Tibial nerve (tissue), 4 donors: Measurements from ENCODE around the gene PIM2. TPM values are rescaled to one million over a fixed set of nuclear protein-coding genes. Genes with fewer than 3 reads are reported as not detected.

Experiments
- DNase-seq, 2 donors: peaks; one replicate each; pipeline ENCODE4 v3.0.0-alpha.2; 2019; ENCODE audit warnings: low spot score in 2 of 2
- H3K27ac ChIP-seq, 4 donors: fragments of 200-600 bp; sonication (generic) in 3 of 4; one replicate each; pipeline ENCODE4 v1.5.1; 2017 to 2019; ENCODE audit warnings: mild to moderate bottlenecking in 1 of 4
- H3K27me3 ChIP-seq, 2 donors: fragments of 200-600 bp; sonication (generic) in 1 of 2; one replicate each; pipeline versions ENCODE4 v1.5.1 to v1.6.0; 2017 to 2019
- H3K36me3 ChIP-seq, 3 donors: fragments of 200-600 bp; sonication (generic); one replicate each; pipeline ENCODE4 v1.5.1; 2018 to 2019
- H3K4me1 ChIP-seq, 4 donors: fragments of 200-600 bp; sonication (generic) in 3 of 4; one replicate each; pipeline ENCODE4 v1.5.1; 2017 to 2019
- H3K4me3 ChIP-seq, 4 donors: fragments of 200-600 bp; sonication (generic) in 3 of 4; one replicate each; pipeline ENCODE4 v1.5.1; 2017 to 2019; ENCODE audit warnings: mild to moderate bottlenecking in 1 of 4, moderate library complexity in 1 of 4
- H3K9me3 ChIP-seq, 4 donors: fragments of 200-600 bp; sonication (generic) in 3 of 4; one replicate each; pipeline ENCODE4 v1.5.1; 2017 to 2019
- CTCF ChIP-seq, 5 experiments: fragments of 200-600 bp in 3 of 5; fragments of 450-650 bp in 2 of 5; sonication (generic) in 3 of 5; IDR thresholded peaks; one replicate each; pipeline ENCODE4 v1.5.1; 2016 to 2019; ENCODE audit warnings: antibody characterized with exemption in 5 of 5, mild to moderate bottlenecking in 3 of 5, moderate library complexity in 2 of 5
- EP300 ChIP-seq, 2 donors: sonication (generic); formaldehyde crosslinking; IDR thresholded peaks; one replicate each; pipeline ENCODE4 v1.6.1; 2017; ENCODE audit warnings: antibody characterized with exemption in 2 of 2, mild to moderate bottlenecking in 1 of 2
- POLR2A ChIP-seq, 2 donors: fragments of 450-650 bp; IDR thresholded peaks; one replicate each; pipeline ENCODE4 v1.6.1; 2017; ENCODE audit warnings: antibody characterized with exemption in 2 of 2, mild to moderate bottlenecking in 2 of 2, moderate library complexity in 2 of 2
- whole genome bisulfite sequencing, 2 donors: methylation state at CpG; one replicate each; pipeline ENCODE4 v1.1.5; 2018; 5-methylcytosine and 5-hydroxymethylcytosine counted together
- total RNA-seq, 4 donors: library from RNA; depleted of rRNA; stranded (reverse); fragments of >200 nt; gene quantifications; one replicate each; pipeline ENCODE4 v1.1.0, GENCODE V29; 2016

The PIM2 gene
- total RNA-seq, 4 donors from 2014 or later = 4.9 to 8.4 (median 6.8) TPM

- H3K9me3 ChIP-seq = no peaks in the 10 kb centered on the region
- DNase-seq = peak; percentile 60 to 61
- H3K36me3 ChIP-seq = peaks cover 0 to 26% (median 0%) of the 10 kb centered on the region in 3 donors
- TF ChIP-seq CTCF (IDR thresholded peaks at IDR 0.05) (no peak), EP300 (IDR thresholded peaks at IDR 0.05) (no peak), POLR2A (IDR thresholded peaks at IDR 0.05) (no peak)
- H3K27me3 ChIP-seq = no peaks in the 10 kb centered on the region
- H3K4me1 ChIP-seq = peaks cover 0 to 22% (median 5%) of the 10 kb centered on the region in 4 donors
- WGBS, 2 donors = 2 to 56% methylated on average over 13 to 38 of the region's 38 CpGs
- H3K27ac ChIP-seq = peak overlapping the region; percentile 86 to 98 (median 91)
- H3K4me3 ChIP-seq = peak overlapping the region; percentile 33 to 81 (median 67)
Measured at GRCh38 chrX:48897157-48897624, 21.6 kb downstream of the PIM2 start.

- Histone ChIP-seq H3K27ac (peak overlapping the region; percentile 86 to 98 (median 91)), H3K36me3 (peaks cover 0 to 20% (median 0%) of the 10 kb centered on the region in 3 donors), H3K9me3 (no peaks in the 10 kb centered on the region), H3K4me1 (peaks cover 0 to 27% (median 7%) of the 10 kb centered on the region in 4 donors), H3K27me3 (no peaks in the 10 kb centered on the region), H3K4me3 (peak overlapping the region; percentile 33 to 81 (median 67))
- no peak for DNase-seq
- TF ChIP-seq CTCF (IDR thresholded peaks at IDR 0.05) = no peak
- TF ChIP-seq POLR2A (IDR thresholded peaks at IDR 0.05) = no peak
- no peak for TF ChIP-seq EP300 (IDR thresholded peaks at IDR 0.05)
- 38 to 65% methylated on average over 1 to 9 of the region's 9 CpGs for WGBS, 2 donors
Measured at GRCh38 chrX:48896611-48897011, 22.2 kb downstream of the PIM2 start.

- TF ChIP-seq EP300 (IDR thresholded peaks at IDR 0.05) (no peak), POLR2A (IDR thresholded peaks at IDR 0.05) (no peak), CTCF (IDR thresholded peaks at IDR 0.05) (no peak)
- Histone ChIP-seq H3K4me1 (peaks cover 0 to 27% (median 7%) of the 10 kb centered on the region in 4 donors), H3K27me3 (no peaks in the 10 kb centered on the region), H3K4me3 (no peak overlapping the region), H3K9me3 (no peaks in the 10 kb centered on the region), H3K27ac (no peak overlapping the region), H3K36me3 (peaks cover 0 to 13% (median 0%) of the 10 kb centered on the region in 3 donors)
- no peak for DNase-seq
- 76 to 78% methylated on average over 6 of the region's 6 CpGs for WGBS, 2 donors
Measured at GRCh38 chrX:48894891-48895290, 23.9 kb downstream of the PIM2 start.

GRCh38 chrX:48893556-48894348, 25.1 kb downstream of the PIM2 start:
- H3K9me3 ChIP-seq = no peaks in the 10 kb centered on the region
- no peaks in the 10 kb centered on the region for H3K27me3 ChIP-seq
- WGBS, 2 donors = 85 to 95% methylated on average over 7 to 16 of the region's 16 CpGs
- peaks cover 0 to 15% (median 7%) of the 10 kb centered on the region in 4 donors for H3K4me1 ChIP-seq
- DNase-seq = no peak
- no peak overlapping the region for H3K27ac ChIP-seq
- no peak overlapping the region for H3K4me3 ChIP-seq
- TF ChIP-seq EP300 (IDR thresholded peaks at IDR 0.05) = no peak
- TF ChIP-seq POLR2A (IDR thresholded peaks at IDR 0.05) = no peak
- TF ChIP-seq CTCF (IDR thresholded peaks at IDR 0.05) = no peak
- peaks cover 0 to 13% (median 0%) of the 10 kb centered on the region in 3 donors for H3K36me3 ChIP-seq

DNA sequence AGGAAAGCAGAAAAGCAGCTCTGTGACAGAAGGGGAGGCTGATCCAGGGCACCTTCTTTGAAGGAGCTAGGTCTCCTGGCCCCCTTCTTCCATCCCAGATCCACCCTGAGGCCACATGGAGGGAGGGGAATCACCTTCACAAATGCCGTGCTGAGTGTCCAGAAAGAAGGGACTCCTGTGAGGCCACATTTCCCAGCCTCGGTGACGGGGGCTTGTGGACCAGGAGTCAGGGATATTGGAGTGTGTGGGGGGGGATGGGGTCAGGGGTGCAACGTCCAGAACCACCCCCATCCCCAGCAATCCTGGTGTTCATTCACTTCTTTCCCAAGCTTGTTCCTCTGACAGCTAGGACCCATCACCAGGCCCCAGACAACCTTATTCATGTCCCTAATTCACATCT, 25.9 kb downstream of the PIM2 start:
- no peak for DNase-seq
- Histone ChIP-seq H3K36me3 (peaks cover 0 to 13% (median 0%) of the 10 kb centered on the region in 3 donors), H3K4me1 (peaks cover 0 to 15% (median 7%) of the 10 kb centered on the region in 4 donors), H3K9me3 (no peaks in the 10 kb centered on the region), H3K4me3 (no peak overlapping the region), H3K27ac (no peak overlapping the region), H3K27me3 (no peaks in the 10 kb centered on the region)
- TF ChIP-seq POLR2A (IDR thresholded peaks at IDR 0.05) (no peak), EP300 (IDR thresholded peaks at IDR 0.05) (no peak), CTCF (IDR thresholded peaks at IDR 0.05) (no peak)
- 67 to 70% methylated on average over 1 to 4 of the region's 4 CpGs for WGBS, 2 donors
